ENCODE data around the gene CCL28. TPM values are rescaled to one million over a fixed set of nuclear protein-coding genes. Genes with fewer than 3 reads are reported as not detected.

The CCL28 gene
- total RNA-seq, 1 experiment from 2014 or later, result 1.6 TPM

- Mint-ChIP-seq H3K4me3 (ENCODE audit: unreplicated experiment) (no peak overlapping the region), H3K27ac (ENCODE audit: low read depth, unreplicated experiment) (no peak overlapping the region), H3K4me1 (ENCODE audit: insufficient read depth, unreplicated experiment) (no peaks in the 10 kb centered on the region), H3K9me3 (ENCODE audit: unreplicated experiment) (no peaks in the 10 kb centered on the region), H3K36me3 (ENCODE audit: insufficient read depth, unreplicated experiment) (no peaks in the 10 kb centered on the region), H3K27me3 (ENCODE audit: insufficient read depth, unreplicated experiment) (no peaks in the 10 kb centered on the region)
- ChIA-PET CTCF (no interaction called here), POLR2A (interaction anchor here (0.7 to 1.3 kb wide), 2 partner anchors 8 to 131 kb away, joined by 3 read pairs; no protein-coding TSS in a partner anchor)
- no peak for DNase-seq (ENCODE audit: unreplicated experiment)
- intact Hi-C loops (cut with micrococcal nuclease), result no loop called here
- BruUV-seq (replicated peaks), result no TSS peak
- no peak for TF ChIP-seq CTCF (IDR thresholded peaks at IDR 0.05; ENCODE audit: unreplicated experiment)
Observed at GRCh38 chr5:43352915-43353314, 59.3 kb downstream of the CCL28 start.

GRCh38 chr5:43352131-43352530 is 60.1 kb downstream of the CCL28 start:
- no peak overlapping the region for H3K27ac Mint-ChIP-seq (ENCODE audit: low read depth, unreplicated experiment)
- no peak overlapping the region for H3K4me3 Mint-ChIP-seq (ENCODE audit: unreplicated experiment)
- no peaks in the 10 kb centered on the region for H3K27me3 Mint-ChIP-seq (ENCODE audit: insufficient read depth, unreplicated experiment)
- intact Hi-C loops (cut with micrococcal nuclease), result no loop called here
- no peaks in the 10 kb centered on the region for H3K9me3 Mint-ChIP-seq (ENCODE audit: unreplicated experiment)
- no peak for DNase-seq (ENCODE audit: unreplicated experiment)
- no peak for TF ChIP-seq CTCF (IDR thresholded peaks at IDR 0.05; ENCODE audit: unreplicated experiment)
- ChIA-PET CTCF (interaction anchor here (2.8 kb wide), 1 partner anchor 37 kb away, joined by 10 read pairs; no protein-coding TSS in a partner anchor), POLR2A (interaction anchor here (1.0 to 1.5 kb wide), 4 partner anchors 9 to 74 kb away, joined by 3 to 7 read pairs (median 4); partner anchors contain the start of gene HMGCS1)
- no peaks in the 10 kb centered on the region for H3K36me3 Mint-ChIP-seq (ENCODE audit: insufficient read depth, unreplicated experiment)
- BruUV-seq (replicated peaks), result no TSS peak
- H3K4me1 Mint-ChIP-seq (ENCODE audit: insufficient read depth, unreplicated experiment), result no peaks in the 10 kb centered on the region

GRCh38 chr5:43348861-43349363 is 63.3 kb downstream of the CCL28 start:
- no peak for DNase-seq (ENCODE audit: unreplicated experiment)
- Mint-ChIP-seq H3K9me3 (ENCODE audit: unreplicated experiment) (no peaks in the 10 kb centered on the region), H3K27ac (ENCODE audit: low read depth, unreplicated experiment) (no peak overlapping the region), H3K4me3 (ENCODE audit: unreplicated experiment) (no peak overlapping the region), H3K36me3 (ENCODE audit: insufficient read depth, unreplicated experiment) (no peaks in the 10 kb centered on the region), H3K27me3 (ENCODE audit: insufficient read depth, unreplicated experiment) (no peaks in the 10 kb centered on the region), H3K4me1 (ENCODE audit: insufficient read depth, unreplicated experiment) (no peaks in the 10 kb centered on the region)
- ChIA-PET CTCF (interaction anchor here (0.7 to 1.2 kb wide), 3 partner anchors 33 to 196 kb away, joined by 3 read pairs; no protein-coding TSS in a partner anchor), POLR2A (no interaction called here)
- TF ChIP-seq CTCF (IDR thresholded peaks at IDR 0.05; ENCODE audit: unreplicated experiment), result no peak
- intact Hi-C loops (cut with micrococcal nuclease), result no loop called here
- BruUV-seq (replicated peaks), result no TSS peak

GRCh38 chr5:43348207-43348606 is 64.0 kb downstream of the CCL28 start:
- TF ChIP-seq CTCF (IDR thresholded peaks at IDR 0.05; ENCODE audit: unreplicated experiment), result no peak
- CTCF ChIA-PET, result interaction anchor here (1.2 kb wide), 1 partner anchor 32 kb away, joined by 3 read pairs; no protein-coding TSS in a partner anchor
- Mint-ChIP-seq H3K36me3 (ENCODE audit: insufficient read depth, unreplicated experiment) (no peaks in the 10 kb centered on the region), H3K27me3 (ENCODE audit: insufficient read depth, unreplicated experiment) (no peaks in the 10 kb centered on the region), H3K27ac (ENCODE audit: low read depth, unreplicated experiment) (no peak overlapping the region), H3K9me3 (ENCODE audit: unreplicated experiment) (no peaks in the 10 kb centered on the region), H3K4me3 (ENCODE audit: unreplicated experiment) (no peak overlapping the region), H3K4me1 (ENCODE audit: insufficient read depth, unreplicated experiment) (no peaks in the 10 kb centered on the region)
- no peak for DNase-seq (ENCODE audit: unreplicated experiment)
- POLR2A ChIA-PET, result interaction anchor here (0.9 kb wide), 1 partner anchor 34 kb away, joined by 3 read pairs; no protein-coding TSS in a partner anchor
- no TSS peak for BruUV-seq (replicated peaks)
- intact Hi-C loops (cut with micrococcal nuclease), result no loop called here
